Osteocyte (in vitro differentiated cells): ENCODE data around the gene ASXL1. TPM values are rescaled to one million over a fixed set of nuclear protein-coding genes. Genes with fewer than 3 reads are reported as not detected.
"Not testable (repeated sequence)": the region's sequence is repeated elsewhere in the genome, so short reads cannot be mapped to it uniquely, and the experiment has no call there.

Experiments used
- DNase-seq: peaks from one replicate; pipeline ENCODE4 v3.0.0; 2021; ENCODE audit warnings: mixed read lengths; ENCODE audit not compliant: unreplicated experiment; ENCODE audit errors: extremely low spot score
- H3K27ac Mint-ChIP-seq: one replicate; pipeline ENCODE4 v1.8.0; 2021; ENCODE audit warnings: mild to moderate bottlenecking, mixed read lengths; ENCODE audit not compliant: unreplicated experiment
- H3K27me3 Mint-ChIP-seq: one replicate; pipeline ENCODE4 v1.8.0; 2021; ENCODE audit warnings: mixed read lengths; ENCODE audit not compliant: unreplicated experiment
- H3K36me3 Mint-ChIP-seq: one replicate; pipeline ENCODE4 v1.8.0; 2021; ENCODE audit warnings: mixed read lengths; ENCODE audit not compliant: unreplicated experiment
- H3K4me1 Mint-ChIP-seq: one replicate; pipeline ENCODE4 v1.8.0; 2021; ENCODE audit warnings: mixed read lengths; ENCODE audit not compliant: unreplicated experiment
- H3K4me3 Mint-ChIP-seq: one replicate; pipeline ENCODE4 v1.8.0; 2021; ENCODE audit warnings: mild to moderate bottlenecking, moderate library complexity, mixed read lengths; ENCODE audit not compliant: unreplicated experiment
- H3K9me3 Mint-ChIP-seq: one replicate; pipeline ENCODE4 v1.8.0; 2021; ENCODE audit warnings: mixed read lengths; ENCODE audit not compliant: unreplicated experiment
- total RNA-seq: library from RNA; stranded (reverse); gene quantifications from 2 replicates; pipeline ENCODE4 v1.2.1, GENCODE V29; 2021
- TF ChIP-seq, protein P1 (sequence below): fragments of 200-600 bp; sonication (generic); IDR thresholded peaks from 2 replicates; pipeline ENCODE4 v1.5.0; 2021; ENCODE audit warnings: antibody characterized with exemption, mild to moderate bottlenecking, moderate library complexity

The ASXL1 gene
- total RNA-seq, 1 donor from 2014 or later, result 76.8 TPM

DNA sequence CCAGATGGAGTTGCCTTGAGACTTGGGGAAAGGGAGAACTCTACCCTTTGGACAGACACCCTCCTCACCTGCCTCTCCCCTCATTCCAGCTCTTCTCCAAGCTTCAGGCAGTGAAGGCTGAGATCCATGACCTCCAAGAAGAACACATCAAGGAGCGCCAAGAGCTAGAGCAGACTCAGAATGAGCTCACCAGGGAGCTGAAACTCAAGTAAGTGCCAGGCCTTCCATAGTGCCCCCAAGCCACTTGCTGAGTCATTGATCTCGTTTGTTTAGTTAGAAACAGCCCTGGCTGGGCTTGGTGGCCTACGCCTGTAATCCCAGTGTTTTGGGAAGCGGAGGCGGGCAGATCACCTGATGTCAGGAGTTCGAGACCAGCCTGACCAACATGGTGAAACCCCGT, 41.5 kb upstream of the ASXL1 start:
- Mint-ChIP-seq H3K4me3 (no peak overlapping the region), H3K36me3 (peaks cover 37% of the 10 kb centered on the region), H3K4me1 (no peaks in the 10 kb centered on the region), H3K27me3 (no peaks in the 10 kb centered on the region), H3K27ac (no peak overlapping the region), H3K9me3 (no peaks in the 10 kb centered on the region)
- no peak for DNase-seq
- TF ChIP-seq, protein P1, sequence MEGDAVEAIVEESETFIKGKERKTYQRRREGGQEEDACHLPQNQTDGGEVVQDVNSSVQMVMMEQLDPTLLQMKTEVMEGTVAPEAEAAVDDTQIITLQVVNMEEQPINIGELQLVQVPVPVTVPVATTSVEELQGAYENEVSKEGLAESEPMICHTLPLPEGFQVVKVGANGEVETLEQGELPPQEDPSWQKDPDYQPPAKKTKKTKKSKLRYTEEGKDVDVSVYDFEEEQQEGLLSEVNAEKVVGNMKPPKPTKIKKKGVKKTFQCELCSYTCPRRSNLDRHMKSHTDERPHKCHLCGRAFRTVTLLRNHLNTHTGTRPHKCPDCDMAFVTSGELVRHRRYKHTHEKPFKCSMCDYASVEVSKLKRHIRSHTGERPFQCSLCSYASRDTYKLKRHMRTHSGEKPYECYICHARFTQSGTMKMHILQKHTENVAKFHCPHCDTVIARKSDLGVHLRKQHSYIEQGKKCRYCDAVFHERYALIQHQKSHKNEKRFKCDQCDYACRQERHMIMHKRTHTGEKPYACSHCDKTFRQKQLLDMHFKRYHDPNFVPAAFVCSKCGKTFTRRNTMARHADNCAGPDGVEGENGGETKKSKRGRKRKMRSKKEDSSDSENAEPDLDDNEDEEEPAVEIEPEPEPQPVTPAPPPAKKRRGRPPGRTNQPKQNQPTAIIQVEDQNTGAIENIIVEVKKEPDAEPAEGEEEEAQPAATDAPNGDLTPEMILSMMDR, result no peak

DNA sequence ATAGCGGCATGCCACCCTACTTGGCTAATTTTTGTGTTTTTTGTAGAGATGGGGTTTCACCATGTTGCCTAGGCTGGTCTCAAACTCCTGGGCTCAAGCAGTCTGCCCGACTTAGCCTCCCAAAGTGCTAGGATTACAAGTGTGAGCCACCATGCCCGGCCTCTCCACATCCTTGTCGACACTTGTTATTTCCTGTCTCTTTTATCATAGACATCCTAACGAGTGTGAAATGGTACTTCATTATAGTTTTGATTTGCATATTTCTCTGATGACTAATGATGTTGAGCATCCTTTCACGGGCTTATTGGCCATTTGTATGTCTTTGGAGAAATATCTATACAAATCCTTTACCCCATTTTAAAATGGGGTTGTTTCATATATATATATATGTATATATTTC, 39.0 kb upstream of the ASXL1 start:
- Mint-ChIP-seq H3K4me3 (no peak overlapping the region), H3K27ac (no peak overlapping the region), H3K27me3 (no peaks in the 10 kb centered on the region), H3K4me1 (no peaks in the 10 kb centered on the region), H3K9me3 (no peaks in the 10 kb centered on the region), H3K36me3 (peaks cover 37% of the 10 kb centered on the region)
- DNase-seq, result no peak
- TF ChIP-seq, protein P1, result no peak

DNA sequence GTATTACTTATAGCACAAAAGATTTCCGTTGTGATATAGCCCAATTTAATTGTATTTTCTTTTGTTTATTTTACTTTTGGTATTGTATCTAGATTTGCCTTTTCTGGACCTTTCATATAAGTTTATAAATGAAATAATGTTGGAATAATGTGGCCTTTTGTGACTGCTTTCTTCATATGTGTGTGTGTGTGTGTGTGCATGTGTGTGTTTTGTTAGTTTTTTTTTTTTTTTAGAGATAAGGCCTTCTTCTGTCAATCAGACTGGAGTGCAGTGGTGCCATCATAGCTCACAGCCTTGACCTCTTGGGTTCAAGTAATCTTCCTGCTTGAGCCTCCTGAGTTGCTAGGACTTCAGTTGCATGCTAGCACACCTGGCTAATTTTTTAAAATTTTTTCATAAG, 37.8 kb upstream of the ASXL1 start:
- TF ChIP-seq, protein P1, result no peak
- Mint-ChIP-seq H3K9me3 (no peaks in the 10 kb centered on the region), H3K4me1 (no peaks in the 10 kb centered on the region), H3K27ac (no peak overlapping the region), H3K36me3 (peaks cover 30% of the 10 kb centered on the region), H3K4me3 (no peak overlapping the region), H3K27me3 (no peaks in the 10 kb centered on the region)
- DNase-seq, result no peak

DNA sequence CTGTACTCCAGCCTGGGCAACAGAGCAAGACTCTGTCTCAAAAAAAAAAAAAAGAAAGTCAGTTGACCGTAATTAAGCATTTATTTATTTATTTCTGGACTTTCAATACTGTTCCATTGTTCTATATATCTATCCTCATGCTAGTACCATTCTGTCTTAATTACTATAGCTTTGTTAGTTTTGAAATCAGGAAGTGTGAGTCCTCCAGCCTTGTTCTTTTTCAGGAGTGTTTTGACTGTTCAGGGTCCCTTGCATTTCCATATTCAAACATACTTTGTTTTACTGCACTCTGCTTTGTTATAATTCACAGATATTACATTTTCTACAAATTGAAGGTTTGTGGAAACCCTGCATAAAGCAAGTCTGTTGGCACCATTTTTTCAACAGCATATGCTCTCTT, 36.7 kb upstream of the ASXL1 start:
- Mint-ChIP-seq H3K4me1 (peaks cover 8% of the 10 kb centered on the region), H3K4me3 (no peak overlapping the region), H3K27ac (no peak overlapping the region), H3K9me3 (no peaks in the 10 kb centered on the region), H3K27me3 (no peaks in the 10 kb centered on the region), H3K36me3 (peaks cover 23% of the 10 kb centered on the region)
- TF ChIP-seq, protein P1, result no peak
- DNase-seq, result no peak

DNA sequence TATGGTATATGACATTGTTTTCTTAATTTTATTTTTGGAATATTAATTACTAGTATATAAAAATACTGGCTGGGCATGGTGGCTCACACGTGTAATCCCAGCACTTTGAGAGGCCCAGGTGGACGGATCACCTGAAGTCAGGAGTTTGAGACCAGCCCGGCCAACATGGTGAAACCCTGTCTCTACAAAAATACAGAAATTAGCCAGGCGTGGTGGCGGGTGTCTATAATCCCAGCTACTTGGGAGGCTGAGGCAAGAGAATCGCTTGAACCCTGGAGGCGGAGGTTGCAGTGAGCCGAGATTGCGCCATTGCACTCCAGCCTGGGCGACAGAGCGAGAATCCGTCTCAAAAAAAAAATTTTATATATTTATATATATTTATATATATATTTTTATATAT, 35.9 kb upstream of the ASXL1 start:
- not testable (repeated sequence) for H3K27me3 Mint-ChIP-seq, H3K27ac Mint-ChIP-seq, H3K9me3 Mint-ChIP-seq, H3K4me3 Mint-ChIP-seq, DNase-seq
- peaks cover 17% of the 10 kb centered on the region for H3K4me1 Mint-ChIP-seq
- peaks cover 17% of the 10 kb centered on the region for H3K36me3 Mint-ChIP-seq

DNA sequence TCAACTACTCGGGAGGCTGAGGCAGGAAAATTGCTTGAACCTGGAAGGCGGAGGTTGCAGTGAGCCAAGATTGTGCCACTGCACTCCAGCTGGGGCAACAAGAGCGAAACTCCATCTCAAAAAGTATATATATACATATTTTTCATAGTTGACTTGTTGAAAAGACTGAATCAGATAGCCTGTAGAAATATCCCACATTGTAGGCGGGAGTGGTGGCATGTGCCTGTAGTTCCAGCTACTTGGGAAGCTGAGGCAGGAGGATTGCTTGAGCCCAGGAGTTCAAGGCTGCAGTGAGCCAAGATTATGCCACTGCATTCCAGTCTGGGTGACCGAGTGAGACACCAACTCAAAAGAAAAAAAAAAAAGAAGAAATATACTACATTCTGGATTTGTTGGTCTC, 34.4 kb upstream of the ASXL1 start:
- not testable (repeated sequence) for H3K27me3 Mint-ChIP-seq, H3K27ac Mint-ChIP-seq, H3K9me3 Mint-ChIP-seq, DNase-seq, H3K4me3 Mint-ChIP-seq
- Mint-ChIP-seq H3K36me3 (peaks cover 12% of the 10 kb centered on the region), H3K4me1 (peaks cover 20% of the 10 kb centered on the region)
